NCI-H1436 treated with DMSO at 0.1 percent for 48 hours (cell line): ENCODE data around the gene MAP3K5.
"Not testable (repeated sequence)": the region's sequence is repeated elsewhere in the genome, so short reads cannot be mapped to it uniquely, and the experiment has no call there.

Experiments used
- DNase-seq: peaks from one replicate; lab custom pipeline; 2025; lab: John Stamatoyannopoulos, UW

The MAP3K5 gene, protein sequence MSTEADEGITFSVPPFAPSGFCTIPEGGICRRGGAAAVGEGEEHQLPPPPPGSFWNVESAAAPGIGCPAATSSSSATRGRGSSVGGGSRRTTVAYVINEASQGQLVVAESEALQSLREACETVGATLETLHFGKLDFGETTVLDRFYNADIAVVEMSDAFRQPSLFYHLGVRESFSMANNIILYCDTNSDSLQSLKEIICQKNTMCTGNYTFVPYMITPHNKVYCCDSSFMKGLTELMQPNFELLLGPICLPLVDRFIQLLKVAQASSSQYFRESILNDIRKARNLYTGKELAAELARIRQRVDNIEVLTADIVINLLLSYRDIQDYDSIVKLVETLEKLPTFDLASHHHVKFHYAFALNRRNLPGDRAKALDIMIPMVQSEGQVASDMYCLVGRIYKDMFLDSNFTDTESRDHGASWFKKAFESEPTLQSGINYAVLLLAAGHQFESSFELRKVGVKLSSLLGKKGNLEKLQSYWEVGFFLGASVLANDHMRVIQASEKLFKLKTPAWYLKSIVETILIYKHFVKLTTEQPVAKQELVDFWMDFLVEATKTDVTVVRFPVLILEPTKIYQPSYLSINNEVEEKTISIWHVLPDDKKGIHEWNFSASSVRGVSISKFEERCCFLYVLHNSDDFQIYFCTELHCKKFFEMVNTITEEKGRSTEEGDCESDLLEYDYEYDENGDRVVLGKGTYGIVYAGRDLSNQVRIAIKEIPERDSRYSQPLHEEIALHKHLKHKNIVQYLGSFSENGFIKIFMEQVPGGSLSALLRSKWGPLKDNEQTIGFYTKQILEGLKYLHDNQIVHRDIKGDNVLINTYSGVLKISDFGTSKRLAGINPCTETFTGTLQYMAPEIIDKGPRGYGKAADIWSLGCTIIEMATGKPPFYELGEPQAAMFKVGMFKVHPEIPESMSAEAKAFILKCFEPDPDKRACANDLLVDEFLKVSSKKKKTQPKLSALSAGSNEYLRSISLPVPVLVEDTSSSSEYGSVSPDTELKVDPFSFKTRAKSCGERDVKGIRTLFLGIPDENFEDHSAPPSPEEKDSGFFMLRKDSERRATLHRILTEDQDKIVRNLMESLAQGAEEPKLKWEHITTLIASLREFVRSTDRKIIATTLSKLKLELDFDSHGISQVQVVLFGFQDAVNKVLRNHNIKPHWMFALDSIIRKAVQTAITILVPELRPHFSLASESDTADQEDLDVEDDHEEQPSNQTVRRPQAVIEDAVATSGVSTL (N-terminal part only)

DNA sequence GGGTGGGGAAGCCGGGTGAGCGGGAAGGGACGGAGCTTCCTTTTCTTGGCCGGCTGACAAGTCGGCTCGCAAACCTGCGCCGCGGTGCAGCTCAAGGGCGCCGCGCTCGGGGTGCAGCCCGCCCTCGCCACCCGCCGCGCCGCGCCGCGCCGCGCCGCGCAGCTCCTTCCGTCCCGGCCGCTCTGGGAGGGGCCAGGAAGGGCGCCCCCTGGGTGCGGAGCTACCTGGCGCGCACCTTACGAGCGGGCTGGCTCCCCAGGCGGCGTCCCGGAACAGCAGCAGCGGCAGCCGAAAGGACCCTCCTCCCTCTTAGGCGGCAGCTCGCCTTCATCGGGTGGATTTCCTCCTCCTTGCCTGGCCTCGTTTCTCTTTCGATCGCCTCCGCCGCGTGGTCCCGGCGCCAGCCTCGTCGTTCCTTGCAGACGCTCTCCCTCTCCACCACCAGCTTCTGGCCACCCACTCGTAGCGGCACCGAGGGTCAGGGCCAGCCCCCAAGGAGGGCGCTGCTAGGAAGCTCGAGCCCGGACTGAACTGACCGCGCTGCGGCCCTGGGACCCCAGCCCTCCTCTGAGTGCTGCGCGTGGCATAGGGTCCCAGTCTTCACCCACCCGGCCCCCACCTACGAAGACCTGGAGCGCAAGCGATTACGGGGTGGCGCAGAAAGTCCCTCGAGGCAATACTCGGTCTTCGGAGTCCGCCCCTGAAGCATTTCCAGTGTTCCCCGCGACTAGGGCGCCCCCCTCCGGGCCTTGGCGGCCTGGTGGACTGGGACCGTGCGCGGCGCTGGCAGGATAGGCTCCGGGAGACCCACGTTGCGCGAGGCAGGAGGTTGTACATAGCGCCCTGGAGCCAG lies at the start of gene MAP3K5:
MAP3K5 (minus strand) TSS at position 68 of the 853 bp plus-strand sequence. CDS start 320 bp downstream, outside the sequence.
- DNase-seq: peak; percentile 71

DNA sequence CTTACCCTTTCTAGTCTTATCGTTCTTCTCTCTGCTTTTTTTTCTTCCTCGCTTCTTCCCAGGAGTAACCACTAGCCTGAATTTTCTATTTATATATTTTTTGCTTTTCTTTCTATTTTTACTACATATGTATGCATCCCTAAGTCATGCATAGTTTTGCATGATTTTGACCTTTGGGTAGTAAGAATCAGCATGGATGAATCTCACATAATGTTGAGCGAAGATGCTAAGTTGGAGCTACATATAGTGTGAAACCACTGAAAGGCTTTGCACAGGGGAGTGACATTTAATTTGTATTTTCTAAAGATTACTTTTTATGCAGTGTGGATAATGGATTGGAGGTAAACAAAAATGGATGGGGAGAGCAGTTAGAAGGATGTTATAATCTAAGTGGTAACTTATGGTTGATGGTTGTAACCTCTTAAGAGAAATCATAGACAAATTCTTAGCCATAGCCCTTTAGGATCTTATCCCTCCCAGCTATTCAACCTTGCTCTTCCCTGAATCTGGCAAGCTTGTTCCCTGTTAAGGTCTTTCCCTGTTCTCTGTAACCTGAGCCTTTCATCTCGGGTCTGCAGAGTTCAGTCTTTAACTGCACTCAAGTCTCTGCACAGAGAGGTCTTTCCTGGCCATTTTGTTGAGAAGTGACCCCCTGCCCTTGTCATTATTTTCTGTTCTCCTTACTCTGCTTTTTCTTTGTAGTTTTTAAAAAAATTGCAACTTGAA lies 48.2 kb upstream of the MAP3K5 start:
- DNase-seq: no peak

DNA sequence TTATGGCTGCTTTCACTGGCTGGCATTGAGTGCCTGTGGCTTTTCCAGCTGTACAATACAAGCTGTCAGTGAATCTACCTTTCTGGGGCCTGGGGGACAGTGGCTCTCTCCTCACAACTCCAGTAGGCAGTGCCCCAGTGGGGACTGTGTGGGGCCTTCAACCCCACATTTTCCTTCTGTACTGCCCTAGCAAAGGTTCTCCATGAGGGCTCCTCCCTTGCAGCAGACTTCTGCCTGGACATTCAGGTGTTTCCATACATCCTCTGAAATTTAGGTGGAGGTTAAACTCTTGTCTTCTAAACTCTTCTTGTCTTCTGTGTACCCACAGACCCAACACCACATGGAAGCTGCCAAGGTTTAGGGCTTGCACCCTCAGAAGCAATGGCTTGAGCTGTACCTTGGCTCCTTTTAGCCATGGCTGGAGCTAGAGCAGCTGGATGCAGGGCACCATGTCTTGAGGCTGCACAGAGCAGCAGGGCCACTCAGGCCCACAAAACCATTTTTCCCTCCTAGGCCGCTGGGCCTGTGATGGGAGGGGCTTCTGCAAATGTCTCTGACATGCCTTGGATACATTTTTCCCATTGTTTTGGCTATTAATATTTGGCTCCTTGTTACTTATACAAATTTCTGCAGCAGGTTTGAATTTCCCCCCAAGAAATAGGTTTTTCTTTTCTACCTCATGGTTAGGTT lies 39.7 kb upstream of the MAP3K5 start:
- no peak for DNase-seq

DNA sequence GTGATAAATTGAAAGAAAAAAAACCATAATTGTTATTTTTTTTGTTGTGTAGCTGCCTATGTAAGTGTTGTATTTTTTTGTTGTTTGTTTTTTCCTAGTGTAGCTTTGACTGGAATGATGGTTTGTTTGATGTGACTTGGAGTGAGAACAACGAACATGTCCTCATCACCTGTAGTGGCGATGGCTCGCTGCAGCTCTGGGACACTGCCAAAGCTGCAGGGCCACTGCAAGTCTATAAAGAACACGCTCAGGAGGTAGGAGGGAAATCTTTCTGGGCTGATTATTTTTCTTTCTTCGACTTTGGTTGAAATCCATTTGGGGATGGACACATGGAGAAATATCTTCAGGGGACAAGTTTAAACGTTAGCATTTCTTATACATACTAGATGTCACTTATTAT lies 33.9 kb upstream of the MAP3K5 start:
- DNase-seq: no peak

DNA sequence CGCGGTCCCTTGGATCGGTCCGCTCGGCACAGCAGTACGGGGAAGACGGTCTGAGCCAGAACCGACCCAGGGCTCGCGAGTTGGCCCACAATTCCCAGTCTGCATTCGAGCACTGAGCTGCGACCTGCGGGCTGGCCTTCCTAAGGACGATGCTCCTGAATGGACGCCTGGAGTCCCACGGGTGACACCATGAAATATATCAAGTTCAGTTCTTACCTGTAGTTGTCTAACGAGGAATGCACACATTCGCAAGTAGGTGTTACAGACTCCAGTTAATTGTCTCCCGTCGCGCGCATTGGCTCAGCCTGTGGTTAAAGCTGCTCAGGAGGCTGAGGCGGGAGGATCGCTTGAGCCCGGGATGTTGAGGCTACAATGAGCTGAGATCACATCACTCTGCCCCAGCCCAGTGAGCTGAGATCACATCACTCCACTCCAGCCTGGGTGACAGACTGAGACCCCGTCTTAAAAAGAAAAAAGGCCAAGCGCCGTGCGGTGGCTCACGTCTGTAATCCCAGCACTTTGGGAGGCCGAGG lies 30.9 kb upstream of the MAP3K5 start:
- no peak for DNase-seq

DNA sequence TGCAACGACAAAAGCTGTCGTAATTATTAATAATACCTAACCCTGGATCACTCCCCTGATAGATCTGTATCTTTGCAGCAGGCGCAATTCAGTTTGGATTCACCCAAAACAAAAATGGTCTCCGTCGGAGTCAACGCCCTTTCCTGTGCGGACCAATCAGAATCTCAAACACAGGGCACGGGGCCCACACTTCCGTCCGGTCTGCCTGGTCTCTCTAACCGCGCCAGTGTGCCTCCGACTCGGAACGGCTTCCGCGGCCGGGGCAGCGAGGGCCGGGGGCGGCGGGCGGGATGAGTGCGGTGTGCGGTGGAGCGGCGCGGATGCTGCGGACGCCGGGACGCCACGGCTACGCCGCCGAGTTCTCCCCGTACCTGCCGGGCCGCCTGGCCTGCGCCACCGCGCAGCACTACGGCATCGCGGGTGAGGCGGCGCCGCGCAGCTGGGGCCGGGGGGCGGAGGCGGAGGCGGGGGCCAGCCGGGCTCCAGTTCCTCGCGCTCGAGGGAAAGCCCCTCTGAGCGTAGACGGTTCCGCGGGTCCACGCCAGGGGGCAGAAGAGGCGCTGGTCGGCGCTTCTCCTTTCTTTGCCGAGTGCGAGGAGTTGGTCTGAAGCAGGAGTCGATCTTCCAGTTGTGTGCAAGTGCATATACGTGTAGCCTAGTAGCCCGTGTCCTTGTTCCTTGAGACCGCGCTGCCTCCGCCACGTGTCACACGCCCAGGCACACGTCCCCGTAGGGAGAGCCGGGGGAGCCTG lies 30.3 kb upstream of the MAP3K5 start, which contains the start of gene PEX7:
PEX7 (plus strand) TSS at position 217 of the 752 bp plus-strand sequence; CDS start at position 291, 74 bp downstream.
- DNase-seq: peak; percentile 33

DNA sequence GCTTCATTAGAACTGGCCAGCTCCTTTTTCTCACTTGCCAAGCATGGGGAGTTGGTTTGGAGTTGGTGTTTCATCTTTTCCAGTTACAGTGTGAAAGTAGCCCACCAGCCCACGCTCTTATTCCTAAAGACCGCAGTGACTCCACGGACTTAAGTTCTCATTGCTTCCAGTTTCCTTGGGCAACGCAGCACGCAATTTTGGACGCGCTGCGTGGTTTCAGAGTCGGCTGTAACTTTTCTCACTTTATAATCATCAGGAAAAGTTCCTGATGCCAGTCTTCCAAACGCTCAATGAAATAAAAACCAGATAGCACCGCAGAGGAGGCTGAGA lies 29.7 kb upstream of the MAP3K5 start:
- DNase-seq: no peak

DNA sequence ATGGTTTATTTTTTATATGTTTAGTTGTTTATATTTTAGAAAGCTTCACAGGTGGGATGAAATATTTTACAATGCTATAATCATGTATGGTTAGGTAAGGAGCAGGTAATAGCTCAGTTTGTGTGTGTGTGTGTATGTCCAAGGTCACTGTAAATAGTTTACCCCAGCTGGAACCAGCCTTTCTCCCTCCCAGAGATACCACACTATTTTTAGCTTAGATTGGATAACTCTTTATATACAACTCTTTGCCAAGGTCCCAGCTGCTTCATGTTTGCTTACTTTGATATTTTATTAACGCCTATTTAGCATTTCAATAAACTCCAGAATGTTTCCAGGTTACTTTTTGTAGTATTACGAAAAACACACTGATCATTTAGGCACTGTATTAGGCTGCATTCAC lies 28.3 kb upstream of the MAP3K5 start:
- no peak for DNase-seq

DNA sequence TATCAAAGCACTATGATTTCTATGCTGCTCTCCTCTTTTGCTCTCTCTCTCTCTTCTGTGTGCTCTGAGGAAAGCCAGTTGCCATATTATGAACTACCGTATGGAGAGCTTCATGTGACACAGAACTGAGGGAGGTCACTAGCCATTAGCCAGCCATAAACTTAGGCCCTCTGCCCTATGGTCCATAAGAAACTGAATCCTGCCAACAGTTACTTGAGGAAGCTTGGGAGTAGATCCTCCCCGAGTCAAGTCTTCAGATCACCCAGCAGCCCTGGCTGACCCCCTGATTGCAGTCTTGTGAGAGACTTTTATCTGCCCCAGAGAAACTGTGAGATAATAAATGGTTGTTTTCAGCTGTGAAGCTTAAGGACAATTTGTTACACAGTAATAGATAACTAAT lies 24.4 kb upstream of the MAP3K5 start:
- DNase-seq: no peak

DNA sequence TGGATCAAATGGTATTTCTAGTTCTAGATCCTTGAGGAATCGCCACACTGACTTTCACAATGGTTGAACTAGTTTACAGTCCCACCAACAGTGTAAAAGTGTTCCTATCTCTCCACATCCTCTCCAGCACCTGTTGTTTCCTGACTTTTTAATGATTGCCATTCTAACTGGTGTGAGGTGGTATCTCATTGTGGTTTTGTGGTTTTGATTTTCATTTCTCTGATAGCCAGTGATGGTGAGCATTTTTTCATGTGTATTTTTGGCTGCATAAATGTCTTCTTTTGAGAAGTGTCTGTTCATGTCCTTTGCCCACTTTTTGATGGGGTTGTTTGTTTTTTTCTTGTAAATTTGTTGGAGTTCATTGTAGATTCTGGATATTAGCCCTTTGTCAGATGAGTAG lies 23.3 kb upstream of the MAP3K5 start:
- not testable (repeated sequence) for DNase-seq

DNA sequence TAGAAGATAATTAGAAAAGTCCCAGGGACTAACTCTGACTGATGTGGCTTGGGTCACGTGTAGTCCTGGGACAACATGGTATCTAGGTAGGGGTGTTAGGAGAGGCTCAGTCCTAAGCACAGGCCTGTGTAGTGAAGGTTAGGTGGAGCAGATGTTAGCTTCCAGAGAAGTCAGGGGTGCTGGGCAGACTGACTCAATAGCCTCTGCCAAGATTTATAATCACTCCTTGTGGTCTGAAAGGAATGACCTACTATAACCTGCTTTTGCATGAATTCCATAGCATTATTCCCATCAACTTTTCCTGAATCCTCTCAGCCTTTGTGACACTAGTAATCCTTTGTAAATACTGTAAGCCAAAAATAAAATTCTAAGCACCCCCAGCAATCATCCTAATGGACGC lies 19.9 kb upstream of the MAP3K5 start:
- DNase-seq: no peak

DNA sequence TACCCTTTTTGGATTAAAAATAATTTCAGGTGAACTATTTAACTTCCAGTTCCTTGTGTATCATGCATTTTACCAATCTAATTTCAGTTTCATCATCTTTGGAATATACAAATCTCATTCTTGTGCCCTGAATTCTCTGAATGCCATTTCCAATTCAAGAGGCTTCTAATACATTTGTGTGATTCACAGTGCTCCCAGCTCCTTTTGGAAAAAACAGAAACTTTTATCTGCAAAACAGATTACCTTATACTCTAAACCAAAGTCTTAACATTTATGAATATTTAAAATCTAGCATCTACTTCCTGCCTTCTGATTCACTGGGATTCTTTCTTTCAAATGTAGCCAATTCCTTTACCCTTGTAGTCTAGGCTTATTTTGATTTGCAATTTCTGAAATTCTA lies 19.0 kb upstream of the MAP3K5 start:
- no peak for DNase-seq

DNA sequence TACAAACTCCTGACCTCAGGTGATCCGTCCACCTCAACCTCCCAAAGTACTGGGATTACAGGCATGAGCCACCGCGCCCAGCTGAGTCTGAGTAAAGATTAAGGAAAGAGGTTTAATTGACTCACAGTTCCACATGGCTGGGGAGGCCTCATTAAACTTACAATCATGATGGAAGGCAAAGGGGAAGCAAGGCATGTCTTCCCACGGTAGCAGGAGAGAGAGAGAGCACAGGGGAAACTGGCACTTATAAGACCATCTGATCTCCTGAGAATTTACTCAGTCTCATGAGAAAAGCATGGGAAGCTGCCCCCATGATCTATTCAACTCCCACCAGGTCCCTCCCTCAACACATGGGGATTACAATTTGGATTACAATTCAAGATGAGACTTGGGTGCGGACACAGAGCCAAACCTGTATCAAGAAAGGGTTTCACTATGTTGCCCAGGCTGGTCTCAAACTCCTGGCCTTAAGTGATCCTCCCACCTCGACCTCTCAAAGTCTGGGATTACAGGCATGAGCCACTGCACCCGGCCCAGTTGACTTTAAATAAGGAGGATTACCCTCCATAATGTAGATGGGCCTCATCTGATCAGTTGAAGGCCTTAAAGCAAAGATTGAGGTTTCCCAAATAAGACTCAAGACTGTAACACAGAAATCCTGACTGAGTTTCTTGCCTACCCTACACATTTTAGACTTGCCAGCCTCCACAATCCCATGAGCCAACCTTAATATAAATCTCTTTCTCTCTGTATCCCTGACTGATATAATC lies 17.0 kb upstream of the MAP3K5 start:
- DNase-seq: no peak

DNA sequence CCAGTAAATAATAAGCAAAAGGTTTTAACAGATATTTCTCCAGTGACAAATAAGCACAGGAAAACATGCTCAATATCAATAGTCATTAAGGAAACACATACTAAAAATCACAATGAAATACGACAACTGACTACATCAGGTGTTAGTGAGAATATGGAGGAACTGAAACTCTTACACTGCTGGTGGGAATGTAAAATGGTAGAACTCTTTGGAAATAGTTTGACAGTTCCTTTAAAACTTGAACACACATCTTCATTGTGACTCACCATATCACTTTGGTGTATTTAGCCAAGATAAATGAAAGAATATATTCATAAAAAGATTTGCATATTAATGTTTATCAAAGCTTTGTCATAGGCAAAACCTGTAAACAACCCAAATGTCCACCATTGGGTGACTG lies 11.3 kb upstream of the MAP3K5 start:
- DNase-seq: no peak

DNA sequence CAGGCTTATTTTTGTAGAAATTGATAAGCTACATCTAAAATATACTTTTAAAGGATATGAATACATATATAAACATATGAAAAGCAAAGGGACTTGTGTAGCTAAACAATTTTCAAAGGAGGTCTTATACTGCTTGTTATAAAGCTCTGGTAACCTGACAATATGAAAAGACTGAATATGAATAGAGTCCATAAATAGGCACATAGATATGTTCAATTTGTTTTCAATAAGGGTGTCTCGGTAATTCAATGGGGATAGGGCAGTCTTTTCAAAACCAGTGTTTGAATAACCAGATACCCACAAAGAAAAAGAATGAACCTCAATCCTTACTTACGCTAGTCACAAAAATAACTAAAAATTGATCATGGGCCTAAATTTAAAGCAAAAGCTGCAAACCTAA lies 9.3 kb upstream of the MAP3K5 start:
- no peak for DNase-seq

DNA sequence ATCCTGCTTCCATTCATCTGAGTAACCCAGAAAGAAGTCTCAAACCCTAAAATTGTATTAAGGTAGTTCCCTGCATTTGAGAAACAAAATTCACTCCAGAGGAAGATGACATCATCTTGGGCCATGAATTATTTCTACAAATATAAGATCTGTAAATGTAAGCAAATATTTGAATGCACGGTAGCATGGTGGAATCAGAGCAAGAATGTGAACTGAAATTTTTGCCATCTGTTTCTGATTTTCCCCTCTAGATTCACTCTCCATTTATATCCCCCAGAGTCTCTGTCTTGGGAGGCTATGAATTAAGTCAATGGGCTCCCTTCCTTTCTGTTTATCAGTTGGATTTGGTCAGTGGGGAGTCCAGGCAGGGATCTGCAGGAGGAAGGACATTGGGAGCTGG lies 5.8 kb upstream of the MAP3K5 start:
- no peak for DNase-seq

DNA sequence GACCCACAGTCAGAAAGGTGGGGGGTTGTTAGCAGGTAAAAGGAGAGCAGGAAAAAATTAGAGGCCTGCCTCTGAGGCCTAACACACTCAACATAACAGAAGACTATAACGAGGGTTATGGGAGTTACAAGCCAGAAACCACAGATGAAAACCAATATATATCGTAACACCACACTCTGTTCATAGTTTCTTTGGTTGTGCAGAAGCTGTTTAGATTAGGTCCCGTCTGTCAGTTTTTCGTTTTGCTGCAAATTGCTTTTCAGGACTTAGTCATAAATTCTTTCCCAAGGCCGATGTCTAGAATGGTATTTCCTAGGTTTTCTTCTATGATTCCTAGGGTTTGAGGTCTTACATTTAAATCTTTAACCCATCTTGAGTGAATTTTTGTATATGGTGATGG lies 3.7 kb upstream of the MAP3K5 start:
- DNase-seq: no peak

DNA sequence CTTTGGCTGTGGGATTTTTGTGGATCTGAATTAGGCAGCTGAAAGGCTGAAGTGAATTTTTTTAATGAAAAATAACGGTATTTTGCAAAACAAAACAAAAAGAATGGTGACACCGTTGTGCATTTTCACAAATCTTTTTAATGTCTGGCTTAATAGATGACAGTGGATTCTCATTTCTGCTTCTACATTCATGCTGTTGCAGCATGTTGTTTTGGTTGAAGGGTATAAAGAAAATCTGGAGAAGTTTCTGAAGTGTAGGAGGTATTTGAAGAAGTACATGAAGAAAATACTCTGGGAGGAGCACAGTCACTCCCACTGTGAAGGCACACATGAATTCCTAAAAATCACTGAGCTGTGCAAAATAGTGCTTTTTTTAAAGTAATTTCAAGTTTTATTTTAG lies 3.1 kb upstream of the MAP3K5 start:
- no peak for DNase-seq
